ENCODE measurements around the gene SLC25A45. TPM values are rescaled to one million over a fixed set of nuclear protein-coding genes. Genes with fewer than 3 reads are reported as not detected.
A peak's percentile ranks its signal among the peaks of the same experiment; 100 is the strongest.
"Not testable (repeated sequence)": the region's sequence is repeated elsewhere in the genome, so short reads cannot be mapped to it uniquely, and the experiment has no call there.

The SLC25A45 gene
- total RNA-seq, 1 donor from 2014 or later, result 4.6 TPM

DNA sequence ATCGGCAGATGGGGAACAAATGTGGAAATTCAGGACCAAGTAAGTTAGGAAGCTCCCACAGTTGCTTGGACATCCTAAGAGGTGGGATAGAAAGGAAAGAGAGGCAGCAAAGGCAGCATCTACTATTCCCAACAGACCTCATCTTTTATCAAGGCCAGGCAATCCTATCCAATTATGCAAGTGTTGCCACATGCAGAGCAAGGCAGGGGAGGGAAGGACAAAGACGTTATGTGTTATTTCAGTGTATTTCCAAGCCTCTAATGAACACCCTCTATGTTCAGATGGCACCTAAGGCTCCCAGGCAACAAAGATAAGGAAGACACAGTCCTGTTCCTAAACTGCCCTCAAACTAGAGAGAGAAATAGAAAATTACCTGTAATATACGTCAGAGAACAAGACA, 18.7 kb downstream of the SLC25A45 start:
- DNase-seq (ENCODE audit: low read depth), result no peak

DNA sequence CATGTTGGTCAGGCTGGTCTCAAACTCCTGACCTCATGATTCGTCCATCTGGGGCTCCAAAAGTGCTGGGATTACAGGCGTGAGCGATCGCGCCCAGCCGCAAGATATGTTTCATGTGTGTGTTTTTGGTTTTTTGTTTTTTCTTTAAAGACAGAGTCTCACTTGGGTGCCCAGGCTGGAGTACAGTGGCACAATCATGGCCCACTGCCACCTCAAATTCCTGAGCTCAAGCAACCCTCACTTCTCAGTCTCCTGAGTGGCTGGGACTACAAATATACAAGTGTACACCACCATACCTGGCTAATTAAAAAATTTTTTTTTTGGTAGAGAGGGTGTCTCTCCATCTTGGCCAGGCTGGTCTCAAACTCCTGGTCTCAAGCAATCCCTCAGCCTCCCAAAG, 19.5 kb downstream of the SLC25A45 start:
- DNase-seq (ENCODE audit: low read depth), result no peak

DNA sequence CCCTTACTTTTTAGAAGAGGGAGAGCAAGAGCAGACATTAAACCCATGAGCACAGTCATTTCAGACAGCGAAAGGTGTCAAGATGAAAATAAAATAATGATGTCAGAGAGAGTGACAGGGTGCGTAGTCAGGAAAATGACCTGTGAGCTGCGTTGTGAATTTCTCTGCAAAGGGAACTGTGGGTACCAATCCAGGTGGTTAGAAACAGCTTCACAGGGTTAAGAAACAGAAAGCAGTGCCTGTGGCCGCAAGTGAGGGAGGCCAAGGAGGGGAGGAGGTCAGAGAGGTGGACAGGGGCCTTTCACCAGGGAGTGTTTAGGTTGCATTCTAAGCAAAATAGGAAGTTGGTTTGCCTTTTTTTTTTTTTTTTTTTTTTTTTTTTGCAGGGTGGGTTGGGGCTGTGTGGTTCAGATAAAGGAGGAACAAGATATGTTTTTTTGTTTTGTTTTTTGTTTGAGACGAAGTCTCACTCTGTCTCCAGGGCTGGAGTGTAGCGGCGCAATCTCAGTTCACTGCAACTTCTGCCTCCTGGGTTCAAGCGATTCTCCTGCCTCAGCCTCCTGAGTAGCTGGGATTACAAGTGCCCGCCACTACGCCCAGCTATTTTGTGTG, 20.0 kb downstream of the SLC25A45 start:
- DNase-seq (ENCODE audit: low read depth), result no peak

GRCh38 chr11:65357856-65358356, 24.5 kb downstream of the SLC25A45 start:
- DNase-seq (ENCODE audit: low read depth), result no peak

- peak; percentile 56 for DNase-seq (ENCODE audit: low read depth)
Measured at GRCh38 chr11:65356394-65356972, 26.0 kb downstream of the SLC25A45 start.

GRCh38 chr11:65355776-65356393, 26.6 kb downstream of the SLC25A45 start:
- peak; percentile 61 for DNase-seq (ENCODE audit: low read depth)

- DNase-seq (ENCODE audit: low read depth), result no peak
Measured at GRCh38 chr11:65355013-65355775, 27.3 kb downstream of the SLC25A45 start.

- DNase-seq (ENCODE audit: low read depth), result peak; percentile 96
Measured at GRCh38 chr11:65354265-65355012, 28.0 kb downstream of the SLC25A45 start, which contains the start of gene TIGD3. Gene TIGD3, plus strand, starts transcription at chr11:65354751. Its CDS starts 1,058 bp downstream, at chr11:65355809.

- DNase-seq (ENCODE audit: low read depth), result no peak
Measured at GRCh38 chr11:65353900-65354264, 28.6 kb downstream of the SLC25A45 start.

- DNase-seq (ENCODE audit: low read depth), result no peak
Measured at GRCh38 chr11:65353376-65353775, 29.1 kb downstream of the SLC25A45 start.

DNA sequence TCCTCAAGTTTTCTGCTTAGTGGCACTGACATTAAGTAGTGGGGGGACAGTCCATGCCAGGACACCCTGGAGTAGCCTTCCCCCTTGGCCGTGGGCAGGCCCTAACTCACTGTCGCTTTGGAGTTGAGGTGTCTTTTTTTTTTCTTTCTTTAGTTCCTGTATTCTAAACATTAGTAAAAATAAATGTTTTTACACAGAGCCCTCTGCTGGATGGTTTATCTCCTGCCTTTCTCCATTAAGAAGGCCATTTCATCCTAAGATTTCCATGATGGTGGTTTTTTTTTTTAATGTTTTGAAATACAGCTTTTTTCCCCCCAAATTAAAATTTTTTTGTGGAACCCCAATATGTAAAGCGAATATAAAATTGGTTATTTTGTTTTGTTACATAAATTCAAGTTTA, 29.7 kb downstream of the SLC25A45 start:
- DNase-seq (ENCODE audit: low read depth), result no peak

DNA sequence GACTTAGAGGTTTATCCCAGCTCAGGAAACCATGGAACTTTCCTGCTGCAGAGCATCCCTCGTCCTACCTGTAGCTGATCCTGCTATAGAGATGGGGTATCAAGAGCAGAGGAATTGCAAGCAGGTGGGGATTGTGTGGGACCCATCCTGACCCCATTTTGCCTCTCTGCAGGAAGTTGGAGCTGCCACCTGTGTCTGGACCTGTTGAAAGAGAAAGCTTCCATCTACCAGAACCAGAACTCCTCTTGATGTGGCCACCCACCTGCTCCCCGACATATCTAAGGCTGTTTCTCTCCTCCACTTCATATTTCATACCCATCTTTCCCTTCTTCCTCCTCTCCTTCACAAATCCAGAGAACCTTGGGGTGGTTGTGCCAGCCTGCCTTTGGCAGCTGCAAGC, 30.9 kb downstream of the SLC25A45 start:
- no peak for DNase-seq (ENCODE audit: low read depth)

GRCh38 chr11:65341856-65342255, 40.6 kb downstream of the SLC25A45 start:
- no peak for DNase-seq (ENCODE audit: low read depth)

- no peak for DNase-seq (ENCODE audit: low read depth)
Measured at GRCh38 chr11:65340226-65340625, 42.2 kb downstream of the SLC25A45 start.

GRCh38 chr11:65338676-65339075, 43.8 kb downstream of the SLC25A45 start:
- peak; percentile 42 for DNase-seq (ENCODE audit: low read depth)

GRCh38 chr11:65334696-65335295, 47.6 kb downstream of the SLC25A45 start:
- DNase-seq (ENCODE audit: low read depth), result no peak

DNA sequence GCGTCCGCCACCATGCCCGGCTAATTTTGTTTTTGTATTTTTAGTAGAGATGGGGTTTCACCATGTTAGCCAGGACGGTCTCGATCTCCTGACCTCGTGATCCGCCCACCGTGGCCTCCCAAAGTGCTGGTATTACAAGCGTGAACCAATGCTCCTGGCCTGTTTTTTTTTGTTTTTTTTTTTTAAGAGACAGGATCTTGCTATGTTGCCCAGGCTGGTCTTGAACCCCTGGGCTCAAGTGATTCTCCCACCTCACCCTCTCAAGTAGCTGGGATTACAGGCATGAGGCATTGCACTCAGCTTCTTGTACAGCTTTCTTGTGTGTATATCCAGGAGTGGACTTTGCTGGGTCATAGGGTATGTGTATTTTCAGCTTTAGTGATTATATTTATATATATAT, 49.9 kb downstream of the SLC25A45 start:
- not testable (repeated sequence) for DNase-seq (ENCODE audit: low read depth)

DNA sequence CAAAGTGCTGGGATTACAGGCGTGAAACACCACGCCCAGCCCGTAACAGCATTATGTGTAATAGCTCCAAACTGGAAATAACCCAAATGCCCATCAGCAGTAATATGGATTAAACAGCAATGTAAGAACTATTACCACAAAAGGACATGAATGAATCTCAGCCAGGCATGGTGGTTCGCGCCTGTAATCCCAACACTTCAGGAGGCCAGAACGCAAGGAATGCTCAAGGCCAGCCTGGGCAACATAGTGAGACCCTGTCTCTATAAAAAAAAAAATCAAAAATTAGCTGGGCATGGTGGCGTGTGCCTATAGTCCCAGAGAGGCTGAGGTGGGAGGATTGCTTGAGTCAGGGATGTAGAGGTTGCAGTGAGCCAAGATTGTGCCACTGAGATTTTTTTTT, 51.9 kb downstream of the SLC25A45 start:
- DNase-seq (ENCODE audit: low read depth), result no peak

DNA sequence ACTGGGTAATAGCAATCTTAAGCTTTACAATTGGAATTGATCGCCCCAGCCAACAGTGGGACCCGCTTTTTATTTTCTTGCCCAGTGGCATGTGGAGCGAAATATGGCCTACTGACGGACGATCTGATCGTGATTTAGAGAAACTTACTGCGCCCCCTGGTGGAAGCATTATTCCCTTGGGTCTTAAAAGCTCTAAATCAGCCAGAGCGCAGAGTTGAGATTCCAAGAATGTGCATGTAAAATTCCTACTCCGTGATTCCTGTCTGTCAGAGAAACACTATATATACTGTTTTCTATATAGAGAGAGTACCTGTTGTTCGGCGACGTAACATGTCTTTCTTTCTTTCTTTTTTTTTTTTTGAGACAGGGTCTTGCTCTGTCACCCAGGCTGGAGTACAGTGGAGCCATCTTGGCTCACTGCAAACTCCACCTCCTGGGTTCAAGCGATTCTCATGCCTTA, 52.5 kb downstream of the SLC25A45 start:
- peak; percentile 92 for DNase-seq (ENCODE audit: low read depth)

DNA sequence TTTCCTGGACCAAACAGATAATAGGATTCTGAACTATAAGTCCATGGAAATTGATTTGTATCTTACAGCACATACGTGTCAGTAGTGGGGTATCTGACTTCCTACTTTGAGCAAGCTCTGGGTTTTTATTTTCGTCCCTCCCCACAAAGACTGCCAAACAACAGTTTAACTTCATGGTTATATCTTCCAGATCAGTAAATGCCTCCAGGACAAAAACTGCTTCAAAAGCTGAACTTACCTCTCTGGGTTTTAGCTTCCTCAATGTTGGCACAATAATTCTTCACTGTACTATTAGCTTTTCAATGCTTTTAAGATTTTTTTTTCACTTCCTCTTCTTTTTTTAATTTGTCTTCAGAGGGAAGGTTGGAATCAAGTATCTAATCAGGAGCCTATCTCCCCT, 53.0 kb downstream of the SLC25A45 start:
- no peak for DNase-seq (ENCODE audit: low read depth)

DNA sequence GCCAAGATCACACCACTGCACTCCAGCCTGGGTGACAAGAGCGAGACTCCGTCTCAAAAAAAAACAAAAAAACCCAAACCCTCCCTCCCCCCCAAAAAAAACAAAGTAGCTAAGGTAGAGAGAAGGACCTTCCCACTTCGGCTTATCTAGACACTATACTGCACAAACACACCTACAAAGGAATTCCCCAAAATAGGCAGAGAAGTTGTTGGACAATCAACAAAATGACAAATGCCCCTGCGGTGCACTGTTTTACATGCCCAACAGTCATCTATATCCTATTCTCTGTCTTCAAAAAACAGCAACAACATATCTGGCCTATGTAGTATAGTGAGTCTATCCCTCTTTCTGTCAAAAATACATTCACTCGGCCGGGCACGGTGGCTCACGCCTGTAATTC, 55.4 kb downstream of the SLC25A45 start:
- DNase-seq (ENCODE audit: low read depth), result no peak
